Activated CD8-positive, alpha-beta T cell treated with anti-CD3 and anti-CD28 coated beads for 36 hours (primary cell): Measurements from ENCODE around the gene STYXL1. TPM values are rescaled to one million over a fixed set of nuclear protein-coding genes. Genes with fewer than 3 reads are reported as not detected.

ENCODE experiments used
- ATAC-seq: fragments of 200-7000 bp; cut with Tn5 transposase; one replicate; pipeline ENCODE4 v1.10.0; 2021; ENCODE audit warnings: mild to moderate bottlenecking, moderate library complexity
- CTCF ChIA-PET: fragments of 350-600 bp; sonication (Branson Sonifier 250); formaldehyde crosslinking; loops from one replicate; lab custom pipeline; 2021; ENCODE audit warnings: antibody characterized with exemption; lab: Charles Lee
- POLR2A ChIA-PET: fragments of 350-600 bp; sonication (Branson Sonifier 250); formaldehyde crosslinking; loops from one replicate; lab custom pipeline; 2021; ENCODE audit warnings: antibody characterized with exemption; lab: Charles Lee
- DNase-seq: peaks from one replicate; pipeline ENCODE4 v3.0.0-alpha.2; 2020
- H3K27ac Mint-ChIP-seq: one replicate; pipeline ENCODE4 v1.8.0; 2021; ENCODE audit warnings: mild to moderate bottlenecking, mixed read lengths
- H3K27me3 Mint-ChIP-seq: one replicate; pipeline ENCODE4 v1.8.0; 2021; ENCODE audit warnings: mixed read lengths
- H3K36me3 Mint-ChIP-seq: one replicate; pipeline ENCODE4 v1.8.0; 2021; ENCODE audit warnings: low read depth, mixed read lengths
- H3K4me1 Mint-ChIP-seq: one replicate; pipeline ENCODE4 v1.8.0; 2021; ENCODE audit warnings: low read depth, mixed read lengths
- H3K4me3 Mint-ChIP-seq: one replicate; pipeline ENCODE4 v1.8.0; 2021; ENCODE audit warnings: mild to moderate bottlenecking, moderate library complexity, mixed read lengths
- H3K9me3 Mint-ChIP-seq: one replicate; pipeline ENCODE4 v1.8.0; 2021; ENCODE audit warnings: mixed read lengths
- CTCF ChIP-seq: fragments of 200-600 bp; IDR thresholded peaks from one replicate; pipeline ENCODE4 v1.8.0; 2022; ENCODE audit warnings: antibody characterized with exemption, mild to moderate bottlenecking
- intact Hi-C: fragments of 100-400 bp; cut with micrococcal nuclease; formaldehyde crosslinking; loops from one replicate; pipeline ENCODE4 v1.10.0; 2022
- total RNA-seq, 2 experiments: library from RNA; stranded (reverse); gene quantifications; one replicate each; pipeline ENCODE4 v1.2.3, GENCODE V29; 2021

STYXL1 gene
- total RNA-seq, 2 experiments from 2014 or later, result 25.9 to 26.9 TPM

GRCh38 chr7:75984130-75985008 is 63.4 kb downstream of the STYXL1 start:
- intact Hi-C loops, result no loop called here
- H3K27me3 Mint-ChIP-seq, result no peaks in the 10 kb centered on the region
- ATAC-seq, result no peak
- H3K36me3 Mint-ChIP-seq, result peaks cover 4% of the 10 kb centered on the region
- ChIA-PET CTCF (no interaction called here), POLR2A (no interaction called here)
- H3K9me3 Mint-ChIP-seq, result no peaks in the 10 kb centered on the region
- no peak overlapping the region for H3K27ac Mint-ChIP-seq
- no peak for DNase-seq
- no peaks in the 10 kb centered on the region for H3K4me1 Mint-ChIP-seq
- H3K4me3 Mint-ChIP-seq, result no peak overlapping the region
- no peak for TF ChIP-seq CTCF

- no peak for DNase-seq
- no peaks in the 10 kb centered on the region for H3K9me3 Mint-ChIP-seq
- intact Hi-C loops, result no loop called here
- POLR2A ChIA-PET, result no interaction called here
- H3K27ac Mint-ChIP-seq, result no peak overlapping the region
- H3K4me1 Mint-ChIP-seq, result no peaks in the 10 kb centered on the region
- no peak for TF ChIP-seq CTCF
- H3K4me3 Mint-ChIP-seq, result no peak overlapping the region
- no peaks in the 10 kb centered on the region for H3K27me3 Mint-ChIP-seq
- CTCF ChIA-PET, result no interaction called here
- H3K36me3 Mint-ChIP-seq, result peaks cover 6% of the 10 kb centered on the region
- no peak for ATAC-seq
These were observed 64.2 kb downstream of the STYXL1 start for GRCh38 chr7:75983471-75984129.

GRCh38 chr7:75982306-75983064 is 65.3 kb downstream of the STYXL1 start:
- ChIA-PET POLR2A (no interaction called here), CTCF (no interaction called here)
- ATAC-seq (no peak), DNase-seq (no peak)
- TF ChIP-seq CTCF, result no peak
- Mint-ChIP-seq H3K4me1 (no peaks in the 10 kb centered on the region), H3K9me3 (no peaks in the 10 kb centered on the region), H3K4me3 (no peak overlapping the region), H3K36me3 (peaks cover 4% of the 10 kb centered on the region), H3K27me3 (no peaks in the 10 kb centered on the region), H3K27ac (no peak overlapping the region)
- intact Hi-C loops, result no loop called here

GRCh38 chr7:75981453-75982305 is 66.1 kb downstream of the STYXL1 start:
- Mint-ChIP-seq H3K4me1 (no peaks in the 10 kb centered on the region), H3K27me3 (no peaks in the 10 kb centered on the region), H3K27ac (no peak overlapping the region), H3K4me3 (no peak overlapping the region), H3K9me3 (no peaks in the 10 kb centered on the region), H3K36me3 (peaks cover 1% of the 10 kb centered on the region)
- POLR2A ChIA-PET, result no interaction called here
- CTCF ChIA-PET, result no interaction called here
- intact Hi-C loops, result no loop called here
- TF ChIP-seq CTCF, result no peak
- ATAC-seq (no peak), DNase-seq (no peak)
